Measurements from ENCODE around the gene PLA2G1B.

PLA2G1B gene

DNA sequence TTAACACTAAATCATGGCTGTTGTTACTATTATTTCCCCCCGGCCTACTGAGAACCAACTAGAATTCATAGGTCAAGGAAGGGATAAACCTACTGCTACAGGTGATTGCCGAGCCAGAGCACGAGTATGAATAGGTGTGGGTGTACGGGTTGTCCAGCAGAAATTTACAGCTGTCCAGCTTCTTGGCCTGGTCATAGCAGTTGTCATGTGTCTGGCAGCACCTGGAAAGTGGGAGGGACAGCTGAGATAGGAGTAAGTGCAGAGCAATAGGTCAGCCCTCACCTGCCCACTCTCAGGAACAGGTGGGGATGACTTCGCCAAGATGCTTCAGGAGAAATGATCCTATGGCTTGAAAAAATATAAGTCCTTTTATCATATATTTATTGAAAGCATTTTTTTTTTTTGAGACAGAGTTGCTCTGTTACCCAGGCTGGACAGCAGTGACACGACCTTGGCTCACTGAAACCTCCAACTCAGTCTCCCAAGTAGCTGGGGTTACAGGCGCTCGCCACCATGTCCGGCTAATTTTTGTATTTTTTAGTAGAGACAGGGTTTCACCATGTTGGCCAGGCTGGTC lies 2.6 kb downstream of the PLA2G1B start:
- DNase-seq (ENCODE audit: low read depth) = no peak

DNA sequence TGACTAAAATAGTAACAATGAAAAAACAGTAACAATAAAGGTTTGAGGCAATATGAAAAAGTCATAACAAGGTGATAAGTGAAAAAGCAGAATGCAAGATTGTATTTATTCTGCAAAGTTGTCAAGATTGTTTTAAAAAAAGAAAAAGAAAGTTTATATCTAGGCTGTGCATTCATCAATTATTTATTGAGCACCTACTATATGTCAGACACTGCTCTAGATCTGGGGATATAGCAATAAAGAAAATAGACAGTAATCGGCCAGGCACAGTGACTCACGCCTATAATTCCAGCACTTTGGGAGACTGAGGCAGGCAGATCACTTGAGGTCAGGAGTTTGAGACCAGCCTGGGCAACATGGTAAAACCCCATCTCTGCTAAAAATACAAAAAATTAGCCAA lies 3.8 kb downstream of the PLA2G1B start:
- no peak for DNase-seq (ENCODE audit: low read depth)

GRCh38 chr12:120321382-120322202 lies 6.0 kb downstream of the PLA2G1B start:
- DNase-seq (ENCODE audit: low read depth) = no peak

- DNase-seq (ENCODE audit: low read depth) = peak; percentile 99
These were observed 10.1 kb downstream of the PLA2G1B start for GRCh38 chr12:120317224-120318105.

DNA sequence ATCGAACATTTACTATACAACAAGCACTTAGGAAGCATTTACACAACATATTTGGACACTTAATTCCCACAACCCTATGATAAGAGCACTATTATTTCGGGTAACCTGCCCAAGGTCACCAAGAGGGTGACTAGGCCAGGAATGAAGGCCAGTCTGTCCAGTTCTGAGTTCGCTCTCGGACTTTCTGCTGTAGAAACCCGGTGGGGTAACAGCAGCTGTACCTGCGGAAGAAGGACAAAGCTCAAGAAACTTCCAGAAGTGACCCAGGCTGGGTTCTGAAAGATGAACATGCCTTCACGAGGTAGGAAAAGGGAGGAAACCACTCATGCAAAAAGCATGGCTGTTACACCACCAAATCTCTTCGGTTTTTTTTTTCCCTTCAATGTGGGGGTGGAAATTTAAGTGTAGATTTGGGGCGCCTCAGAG lies 10.8 kb downstream of the PLA2G1B start:
- DNase-seq (ENCODE audit: low read depth) = no peak

DNA sequence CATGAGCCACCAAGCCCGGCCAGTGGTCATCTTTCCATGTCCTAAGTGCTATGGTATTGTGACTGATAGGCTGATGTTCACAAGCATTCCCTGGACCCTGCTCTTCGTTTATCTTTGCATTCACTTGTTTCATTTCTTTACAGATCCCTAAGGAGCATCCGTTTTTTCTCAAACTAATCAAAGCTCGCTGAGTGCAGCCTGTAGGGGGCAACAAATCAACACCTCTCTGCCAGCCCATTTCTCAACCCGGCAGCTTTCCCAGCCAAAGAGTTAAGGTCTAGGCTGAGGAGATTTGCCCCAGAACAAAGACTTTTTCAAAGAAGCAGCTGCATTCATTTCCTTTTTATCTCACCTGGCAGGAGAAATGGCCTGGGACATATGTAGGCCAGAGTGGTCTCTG lies 13.4 kb downstream of the PLA2G1B start:
- no peak for DNase-seq (ENCODE audit: low read depth)

DNA sequence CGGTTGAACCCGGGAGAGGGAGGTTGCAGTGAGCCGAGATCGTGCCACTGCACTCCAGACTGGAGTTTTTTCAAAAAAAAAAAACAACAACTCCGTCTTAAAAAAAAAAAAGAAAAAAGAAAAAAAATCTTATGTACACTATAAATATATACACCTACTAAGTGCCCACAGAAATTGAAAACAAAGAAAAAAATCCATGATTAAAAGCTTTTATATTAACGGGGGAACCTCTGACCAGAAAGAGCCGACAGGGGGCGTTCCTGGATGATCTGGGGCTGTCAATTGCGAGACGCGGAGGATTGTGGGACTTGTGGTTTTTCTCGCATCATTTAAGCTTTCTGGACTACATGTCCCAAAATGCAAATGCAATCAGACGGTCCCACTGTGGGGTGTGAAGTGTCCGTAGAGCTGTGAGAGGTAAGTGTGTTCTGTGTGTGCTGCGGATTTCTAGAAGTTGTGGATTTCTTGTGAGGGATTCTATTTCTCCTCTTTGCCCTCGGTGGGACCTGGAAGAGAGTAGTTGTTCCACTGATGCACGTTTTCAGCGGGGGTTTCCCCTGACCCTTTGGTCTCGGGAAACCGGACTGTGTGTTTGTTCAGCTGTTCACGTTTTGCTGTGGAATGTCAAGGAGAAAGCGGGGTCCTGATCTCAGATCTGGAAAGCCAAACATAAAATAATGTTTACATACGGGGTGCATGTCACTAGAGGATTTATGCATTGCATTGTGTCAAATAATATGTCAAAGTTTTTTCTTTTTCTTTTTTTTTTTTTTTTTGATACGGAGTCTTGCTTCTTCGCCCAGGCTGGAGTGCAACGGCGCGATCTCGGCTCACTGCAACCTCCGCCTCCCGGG lies 25.4 kb downstream of the PLA2G1B start, which contains the start of gene SIRT4:
SIRT4 (plus strand) TSS at position 360 of the 854 bp plus-strand sequence. CDS start 1,241 bp downstream, outside the sequence.
- DNase-seq (ENCODE audit: low read depth) = peak; percentile 86

DNA sequence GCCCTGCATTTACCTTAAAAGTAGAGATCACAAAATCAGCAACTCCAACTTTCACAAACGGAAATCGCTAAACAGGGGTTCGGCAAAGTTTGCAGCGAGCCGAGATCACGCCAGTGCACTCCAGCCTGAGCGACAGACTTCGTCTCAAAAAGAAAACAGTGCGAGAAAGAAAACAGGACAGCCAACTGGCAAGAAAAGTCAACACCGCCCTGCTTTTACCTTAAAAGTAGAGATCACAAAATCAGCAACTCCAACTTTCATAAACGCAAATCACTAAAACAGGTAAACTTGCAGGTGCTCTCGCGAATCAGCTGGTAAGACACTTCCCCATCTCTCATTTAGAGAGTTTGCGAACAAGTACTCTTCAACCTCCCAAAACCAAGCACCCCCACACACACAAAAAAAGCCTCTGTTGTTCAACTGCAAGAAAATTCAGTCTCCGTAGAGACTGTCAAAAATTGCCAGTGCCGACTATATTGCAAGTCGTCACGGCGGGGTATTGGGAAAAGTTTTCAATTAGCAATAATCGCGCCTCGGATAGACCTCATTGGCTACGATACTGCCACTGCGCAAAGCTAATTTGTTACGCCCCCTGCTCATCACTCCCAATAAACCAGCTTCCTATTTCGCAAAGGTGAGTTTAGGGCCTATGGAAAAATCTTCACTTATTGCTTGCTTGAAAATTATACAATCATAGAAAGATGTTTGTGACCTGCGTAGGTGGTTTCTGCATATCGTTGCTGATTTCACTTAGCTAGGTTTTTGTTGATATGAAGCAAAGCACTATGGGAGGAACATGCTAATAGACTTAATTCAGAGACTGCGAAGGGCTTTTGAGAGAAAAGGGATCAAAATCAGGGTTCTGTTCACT lies 34.7 kb downstream of the PLA2G1B start, which contains the start of gene RNU4-1:
RNU4-1 (minus strand) TSS at position 577 of the 871 bp plus-strand sequence.
- DNase-seq (ENCODE audit: low read depth) = peak; percentile 69

DNA sequence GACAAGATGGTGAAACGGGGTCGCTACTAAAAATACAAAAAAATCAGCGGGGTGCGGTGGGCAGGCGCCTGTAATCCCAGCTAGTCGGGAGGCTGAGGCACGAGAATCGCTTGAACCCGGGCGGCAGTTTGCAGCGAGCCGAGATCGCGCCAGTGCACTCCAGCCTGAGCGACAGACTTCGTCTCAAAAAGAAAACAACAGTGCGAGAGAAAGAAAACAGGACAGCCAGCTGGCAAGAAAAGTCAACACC lies 35.2 kb downstream of the PLA2G1B start:
- DNase-seq (ENCODE audit: low read depth) = no peak

DNA sequence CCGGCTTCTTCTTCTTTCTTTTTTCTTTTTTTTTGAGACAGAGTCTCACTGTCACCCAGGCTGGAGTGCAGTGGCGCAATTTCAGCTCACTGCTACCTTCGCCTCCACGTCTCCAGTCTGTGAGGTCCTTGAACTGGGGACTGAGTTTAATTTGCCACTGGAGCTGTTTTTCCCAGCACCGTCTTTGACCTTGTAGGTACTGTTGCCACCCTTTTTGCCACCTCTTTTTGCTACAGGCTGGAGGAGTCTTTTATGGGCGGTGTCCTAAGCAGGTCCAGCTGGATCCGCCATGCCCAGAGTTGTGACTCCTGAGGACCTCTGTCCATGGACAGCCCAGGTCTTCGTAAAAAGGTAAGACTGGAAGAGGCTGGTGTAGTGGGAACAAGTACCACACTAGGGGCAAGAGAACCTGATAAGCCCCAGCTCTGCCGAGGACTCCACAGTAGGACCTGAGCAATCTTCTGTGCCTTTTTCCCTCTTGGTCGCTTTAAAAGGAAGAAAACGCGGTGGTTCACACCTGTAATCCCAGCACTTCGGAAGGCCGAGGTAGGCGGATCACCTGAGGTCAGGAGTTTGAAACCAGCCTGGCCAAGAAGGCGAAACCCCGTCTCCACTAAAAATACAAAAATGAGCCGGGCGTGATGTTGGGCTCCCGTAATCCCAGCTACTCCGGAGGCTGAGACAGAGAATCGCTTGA lies 36.8 kb downstream of the PLA2G1B start:
- DNase-seq (ENCODE audit: low read depth) = no peak

DNA sequence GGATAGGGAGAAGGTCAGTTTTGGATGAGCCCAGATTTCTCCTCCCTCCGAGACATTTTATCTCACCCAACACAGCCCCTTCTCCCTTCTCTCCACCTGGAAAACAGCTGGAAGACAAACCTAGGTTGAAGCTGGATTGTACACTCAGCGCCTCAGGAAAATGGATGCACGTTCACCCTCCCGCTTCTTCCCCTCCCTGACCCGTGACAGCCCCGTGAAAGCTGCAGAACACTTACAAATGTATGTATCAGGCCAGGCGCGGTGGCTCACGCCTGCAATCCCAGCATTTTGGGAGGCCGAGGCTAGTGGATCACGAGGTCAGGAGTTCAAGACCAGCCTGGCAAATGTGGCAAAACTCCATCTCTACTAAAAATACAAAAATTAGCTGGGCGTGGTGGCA lies 40.1 kb downstream of the PLA2G1B start:
- no peak for DNase-seq (ENCODE audit: low read depth)

DNA sequence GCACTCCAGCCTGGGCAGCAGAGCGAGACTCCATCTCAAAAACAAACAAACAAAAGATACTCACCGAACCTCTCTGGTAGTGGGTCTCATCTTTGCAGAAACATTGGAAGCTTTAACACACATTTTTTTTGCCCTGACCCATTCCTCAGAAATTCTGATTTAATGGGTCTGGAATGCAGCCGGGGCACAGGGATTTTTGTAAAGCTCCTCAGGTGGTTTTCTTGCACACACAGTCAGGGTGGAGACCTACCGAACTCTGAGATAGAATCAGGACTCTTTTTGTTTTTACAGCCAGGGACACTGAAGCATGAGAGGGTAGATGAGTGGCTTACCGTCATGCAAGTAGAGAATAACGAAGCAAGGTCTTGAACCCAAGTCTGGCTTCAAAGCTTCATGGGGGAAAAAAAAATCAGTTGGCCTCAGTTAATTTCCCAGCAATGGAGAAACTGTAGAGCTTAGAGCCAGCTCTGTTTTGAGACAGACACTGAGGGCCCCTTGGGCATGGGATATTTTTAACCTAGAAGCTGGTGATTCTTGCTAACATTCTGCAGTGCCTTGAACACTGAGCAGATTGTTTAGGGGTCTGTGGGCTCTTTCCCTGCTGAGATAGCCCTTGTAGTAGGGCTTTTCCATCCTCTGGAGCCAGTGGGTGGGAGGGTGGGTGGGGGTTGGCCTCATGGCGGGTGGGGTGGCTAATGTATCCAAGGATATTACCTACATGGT lies 40.6 kb downstream of the PLA2G1B start:
- DNase-seq (ENCODE audit: low read depth) = no peak

GRCh38 chr12:120284381-120284780 lies 43.2 kb downstream of the PLA2G1B start:
- DNase-seq (ENCODE audit: low read depth) = no peak

DNA sequence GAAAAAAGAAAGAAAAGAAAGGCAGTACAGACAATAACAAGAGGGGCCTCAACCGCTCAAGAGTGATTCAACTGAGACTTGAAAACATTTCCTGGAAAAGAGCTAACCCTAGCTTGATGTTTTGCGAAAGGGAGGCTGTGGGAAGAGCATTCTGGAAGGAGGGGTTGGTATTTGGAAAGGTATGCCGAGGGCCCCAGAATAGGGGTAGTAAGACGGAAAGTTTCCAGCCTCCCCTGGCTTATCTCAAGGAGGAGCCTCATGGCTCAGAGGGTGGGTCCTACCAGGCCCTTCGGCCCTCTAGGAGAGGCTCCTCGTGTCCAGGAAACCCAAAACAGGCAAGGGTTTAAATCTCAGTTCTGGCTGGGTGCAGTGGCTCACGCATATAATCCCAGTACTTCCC lies 44.3 kb downstream of the PLA2G1B start:
- DNase-seq (ENCODE audit: low read depth) = no peak

- no peak for DNase-seq (ENCODE audit: low read depth)
These were observed 49.2 kb downstream of the PLA2G1B start for GRCh38 chr12:120278137-120279069.

DNA sequence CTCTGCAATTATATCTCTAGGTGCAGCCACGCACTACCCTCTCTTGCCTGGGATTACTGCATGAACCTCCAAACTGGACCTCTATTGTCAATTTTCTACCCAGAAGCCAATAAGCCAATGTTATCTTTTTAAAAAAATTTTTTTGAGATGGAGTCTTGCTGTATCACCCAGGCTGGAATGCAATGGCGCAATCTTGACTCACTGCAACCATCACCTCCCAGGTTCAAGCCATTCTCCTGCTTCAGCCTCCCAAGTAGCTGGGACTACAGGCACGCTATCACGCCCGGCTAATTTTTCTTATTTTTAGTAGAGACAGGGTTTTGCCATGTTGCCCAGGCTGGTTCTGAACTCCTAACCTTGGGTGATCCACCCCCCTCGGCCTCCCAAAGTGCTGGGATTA lies 50.8 kb downstream of the PLA2G1B start:
- no peak for DNase-seq (ENCODE audit: low read depth)

Measured in T follicular helper cell (primary cell).